UCSD-AML1 (cell line): Measurements from ENCODE around the gene UNC119B.
"Not testable (repeated sequence)": the region's sequence is repeated elsewhere in the genome, so short reads cannot be mapped to it uniquely, and the experiment has no call there.

Experiments
- DNase-seq: peaks from one replicate; lab custom pipeline; 2025; ENCODE audit not compliant: unreplicated experiment; lab: John Stamatoyannopoulos, UW

UNC119B gene

GRCh38 chr12:120710031-120710804, at the start of gene UNC119B:
TSS of gene UNC119B (plus strand) at chr12:120710458. CDS start at chr12:120710475, 17 bp downstream.
- DNase-seq = peak; percentile 60

GRCh38 chr12:120661432-120661831, 48.8 kb upstream of the UNC119B start:
- DNase-seq = no peak

- DNase-seq = no peak
Measured at GRCh38 chr12:120662879-120663278, 47.4 kb upstream of the UNC119B start.

GRCh38 chr12:120663741-120664140, 46.5 kb upstream of the UNC119B start:
- no peak for DNase-seq

GRCh38 chr12:120666571-120667390, 43.5 kb upstream of the UNC119B start:
- DNase-seq = no peak

GRCh38 chr12:120668091-120668867, 42.0 kb upstream of the UNC119B start:
- no peak for DNase-seq

GRCh38 chr12:120668868-120669840, 41.1 kb upstream of the UNC119B start:
- DNase-seq = no peak

GRCh38 chr12:120670237-120670636, 40.0 kb upstream of the UNC119B start:
- not testable (repeated sequence) for DNase-seq

- DNase-seq = no peak
Measured at GRCh38 chr12:120670667-120671066, 39.6 kb upstream of the UNC119B start.

GRCh38 chr12:120674097-120674636, 36.1 kb upstream of the UNC119B start:
- DNase-seq = no peak

- DNase-seq = no peak
Measured at GRCh38 chr12:120677765-120678473, 32.3 kb upstream of the UNC119B start.

- no peak for DNase-seq
Measured at GRCh38 chr12:120678572-120678971, 31.7 kb upstream of the UNC119B start.

GRCh38 chr12:120680165-120680738, 30.0 kb upstream of the UNC119B start:
- no peak for DNase-seq

GRCh38 chr12:120684523-120684932, 25.7 kb upstream of the UNC119B start:
- no peak for DNase-seq

GRCh38 chr12:120685522-120685921, 24.7 kb upstream of the UNC119B start:
- no peak for DNase-seq

- peak; percentile 98 for DNase-seq
Measured at GRCh38 chr12:120686151-120686689, 24.0 kb upstream of the UNC119B start.

- DNase-seq = peak; percentile 99
Measured at GRCh38 chr12:120686690-120687577, 23.3 kb upstream of the UNC119B start, which contains the start of gene MLEC. TSS of gene MLEC (plus strand) at chr12:120687149. CDS start at chr12:120687297, 148 bp downstream.
